Putamen (tissue), 1 donor: ENCODE measurements around the gene CDK3.
"Not testable (repeated sequence)": the region's sequence is repeated elsewhere in the genome, so short reads cannot be mapped to it uniquely, and the experiment has no call there.

Experiments
- DNase-seq: peaks from one replicate; pipeline ENCODE4 v3.0.0-alpha.2; 2016; ENCODE audit warnings: low spot score

The CDK3 gene

GRCh38 chr17:76039121-76039520, 38.5 kb downstream of the CDK3 start:
- no peak for DNase-seq

- no peak for DNase-seq
Measured at GRCh38 chr17:76040376-76040775, 39.7 kb downstream of the CDK3 start.

DNA sequence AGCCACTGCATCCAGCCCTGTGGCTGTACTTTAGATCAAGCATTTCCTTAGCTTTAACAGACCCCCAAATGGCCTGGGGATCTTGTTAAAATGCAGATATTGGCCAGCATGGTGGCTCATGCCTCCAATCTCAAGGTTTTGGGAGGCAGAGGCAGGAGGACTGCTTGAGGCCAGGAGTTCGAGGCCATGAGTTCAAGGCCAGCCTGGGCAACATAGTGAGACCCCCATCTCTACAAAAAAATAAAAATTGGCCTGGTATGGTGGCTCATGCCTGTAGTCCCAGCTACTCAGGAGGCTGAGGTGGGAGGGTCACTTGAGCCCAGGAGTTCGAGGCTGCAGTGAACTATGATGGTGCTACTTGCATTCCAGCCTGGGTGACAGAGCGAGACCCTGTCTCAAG, 42.2 kb downstream of the CDK3 start:
- DNase-seq, result not testable (repeated sequence)

DNA sequence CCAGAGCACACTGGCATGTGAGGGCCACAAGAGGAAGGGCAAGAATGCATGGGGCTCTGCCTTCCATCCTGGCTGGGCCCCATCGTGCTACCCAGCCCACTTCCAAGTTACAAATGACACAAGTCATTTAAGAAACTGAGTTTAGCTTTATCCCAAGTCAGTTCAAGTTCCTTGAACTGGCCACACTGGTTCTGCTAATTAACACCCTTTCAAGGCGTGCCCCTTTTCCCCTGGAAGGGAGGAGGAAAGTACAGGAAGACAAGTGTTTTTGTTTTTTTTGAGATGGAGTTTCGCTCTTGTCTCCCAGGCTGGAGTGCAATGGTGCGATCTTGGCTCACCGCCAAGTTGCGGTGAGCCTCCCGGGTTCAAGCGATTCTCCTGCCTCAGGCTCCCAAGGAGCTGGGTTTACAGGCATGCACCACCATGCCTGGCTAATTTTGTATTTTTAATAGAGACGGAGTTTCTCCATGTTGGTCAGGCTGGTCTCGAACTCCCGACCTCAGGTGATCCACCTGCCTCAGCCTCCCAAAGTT, 43.9 kb downstream of the CDK3 start:
- not testable (repeated sequence) for DNase-seq

DNA sequence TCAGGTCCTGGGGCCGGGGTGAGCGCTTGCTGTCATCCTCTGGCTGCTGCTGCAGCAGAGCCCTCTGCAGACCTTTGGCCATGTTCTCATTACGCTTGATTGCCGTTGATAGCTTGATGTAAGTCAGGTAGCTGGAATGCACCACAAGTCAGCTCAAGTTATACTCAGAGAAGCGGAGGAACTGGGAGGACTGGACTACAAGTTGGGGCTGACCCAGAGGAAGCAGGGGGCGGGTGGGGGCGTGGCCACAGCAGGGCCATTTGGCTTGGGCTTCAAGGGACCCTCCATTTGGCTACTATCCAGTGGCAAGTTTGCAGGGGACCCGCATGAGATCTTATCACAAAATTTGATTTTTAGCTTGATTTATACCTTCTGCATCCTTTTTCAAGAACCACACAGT, 45.4 kb downstream of the CDK3 start:
- DNase-seq, result no peak

- no peak for DNase-seq
Measured at GRCh38 chr17:76048025-76048605, 47.5 kb downstream of the CDK3 start.

- DNase-seq, result no peak
Measured at GRCh38 chr17:76048711-76049110, 48.1 kb downstream of the CDK3 start.

- no peak for DNase-seq
Measured at GRCh38 chr17:76049239-76049638, 48.6 kb downstream of the CDK3 start.

GRCh38 chr17:76049836-76050537, 49.3 kb downstream of the CDK3 start:
- no peak for DNase-seq

GRCh38 chr17:76050538-76051467, 50.1 kb downstream of the CDK3 start:
- DNase-seq, result no peak

DNA sequence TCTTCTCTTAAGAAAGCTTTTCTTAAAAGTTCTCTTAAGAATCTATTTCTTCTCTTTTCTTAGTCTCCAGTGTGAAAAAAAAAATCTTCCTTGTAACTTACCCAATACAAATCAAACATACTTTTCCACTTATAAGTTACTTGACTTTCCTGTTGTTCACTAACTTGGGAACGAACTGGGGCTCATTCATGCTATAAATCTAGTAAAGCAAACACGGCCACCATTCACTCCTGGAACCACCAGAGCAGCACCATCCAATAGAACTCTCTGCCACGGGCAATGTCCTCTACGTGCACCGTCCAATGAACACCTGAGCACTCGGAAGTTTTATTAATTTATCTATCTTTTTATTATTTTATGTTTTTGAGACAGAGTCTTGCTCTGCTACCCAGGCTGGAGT, 50.9 kb downstream of the CDK3 start:
- DNase-seq, result no peak

DNA sequence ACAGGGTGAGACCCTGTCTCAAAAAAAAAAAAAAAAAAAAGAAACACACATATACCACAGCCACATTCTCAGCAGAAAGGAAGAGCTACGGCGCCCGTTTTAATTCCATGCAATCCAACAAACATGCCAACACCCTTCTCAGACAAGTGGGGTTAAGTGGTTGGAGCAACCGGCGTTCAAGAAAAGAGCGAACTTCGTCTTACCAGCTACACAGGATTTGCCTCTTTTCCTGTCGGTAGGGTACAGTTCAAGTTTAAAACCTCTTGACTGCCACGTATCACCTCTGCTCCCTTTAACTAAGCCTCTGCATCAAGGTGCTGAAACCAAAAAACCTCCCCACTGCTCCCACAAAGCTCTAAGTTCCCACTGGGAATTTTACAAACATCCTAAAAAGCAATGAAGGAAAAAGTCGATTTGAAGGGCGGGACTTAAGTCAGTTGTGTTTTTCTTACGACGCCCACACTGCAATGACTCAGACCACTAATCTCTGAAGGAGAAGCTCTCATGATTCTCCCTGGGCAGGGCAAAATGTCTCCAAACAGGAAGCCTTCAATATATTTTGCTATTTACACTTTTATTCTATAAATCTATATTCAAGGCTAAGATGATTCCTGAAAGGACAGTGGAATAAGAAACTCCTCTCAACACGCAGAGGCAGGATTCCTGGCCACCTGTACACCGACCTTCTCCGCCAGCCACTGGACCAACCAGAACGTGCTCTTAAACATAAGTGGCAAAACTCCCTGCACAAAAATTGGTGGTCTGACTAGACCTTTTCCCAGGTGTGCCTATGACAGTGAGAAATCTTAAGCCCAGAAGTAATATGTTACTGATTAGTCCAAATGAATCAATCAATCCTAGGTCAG, 52.8 kb downstream of the CDK3 start:
- no peak for DNase-seq

GRCh38 chr17:76054112-76054476, 53.4 kb downstream of the CDK3 start:
- DNase-seq, result no peak
